Stimulated activated CD8-positive, alpha-beta memory T cell treated with anti-CD3 and anti-CD28 coated beads, Interleukin-12 subunit alpha, Interleukin-12 subunit beta, amount 100 ng/mL, for 1 hour (primary cell): Measurements from ENCODE around the gene PTPN14.
A peak's percentile ranks its signal among the peaks of the same experiment; 100 is the strongest.

Experiments used
- DNase-seq: peaks from one replicate; pipeline ENCODE4 v3.0.0-alpha.2; 2020; ENCODE audit warnings: low read depth

Gene PTPN14

DNA sequence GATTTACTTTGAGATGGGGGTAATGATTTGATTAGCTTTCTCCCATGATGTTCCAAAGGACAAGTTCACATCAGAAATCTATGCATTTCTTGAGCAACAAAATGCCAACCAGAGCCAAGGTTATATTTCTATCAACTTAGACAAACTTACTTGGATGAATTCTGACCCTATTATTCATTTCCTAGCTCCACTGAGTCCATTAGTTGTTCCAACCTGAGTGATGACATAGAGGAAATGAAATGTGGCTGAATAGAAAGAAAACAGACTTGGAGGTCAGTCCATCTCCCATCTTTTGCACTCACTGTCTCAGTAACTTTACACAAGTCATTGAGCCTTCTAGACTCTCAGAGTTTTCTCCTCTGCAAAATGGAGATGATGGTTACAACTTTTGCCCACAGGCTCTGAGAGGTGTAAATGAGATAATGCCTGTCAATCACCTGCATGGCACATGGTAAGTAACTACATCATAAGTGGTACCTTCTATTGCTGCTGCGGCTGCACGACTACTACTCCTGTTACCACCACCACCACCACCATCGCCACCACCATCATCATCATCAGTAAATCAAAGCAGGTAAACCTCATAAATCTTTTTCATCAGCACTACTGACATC is 98.2 kb downstream of the PTPN14 start:
- DNase-seq: no peak

DNA sequence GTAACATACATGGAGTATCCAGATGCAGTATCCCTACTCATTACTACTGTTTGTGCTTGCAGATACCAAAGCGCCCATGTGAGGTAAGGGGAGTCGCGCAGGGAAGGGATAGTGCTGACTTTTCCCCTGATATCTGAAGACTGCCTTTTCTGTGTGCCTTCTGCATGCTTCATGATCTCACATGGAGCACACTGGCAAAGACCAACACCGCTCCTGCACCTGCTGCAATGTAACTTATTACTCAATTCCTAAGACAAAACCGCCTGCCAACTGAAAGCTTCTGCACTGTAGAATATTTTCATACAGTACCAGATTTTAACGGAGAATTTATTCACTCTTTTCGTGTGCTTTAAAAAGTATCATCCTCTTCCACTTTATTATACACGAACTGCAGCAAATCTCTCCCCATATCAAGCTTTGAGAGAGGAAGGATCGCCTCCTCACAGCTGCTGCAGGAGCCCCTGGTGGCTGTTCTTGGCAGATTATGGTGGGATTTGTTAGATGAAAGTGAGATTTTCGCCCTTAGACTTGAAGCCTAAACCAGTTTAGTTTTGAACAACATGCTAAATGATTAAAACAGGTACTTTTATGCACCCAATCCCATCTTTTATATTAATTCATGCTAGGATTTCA is 99.1 kb downstream of the PTPN14 start:
- DNase-seq: no peak

DNA sequence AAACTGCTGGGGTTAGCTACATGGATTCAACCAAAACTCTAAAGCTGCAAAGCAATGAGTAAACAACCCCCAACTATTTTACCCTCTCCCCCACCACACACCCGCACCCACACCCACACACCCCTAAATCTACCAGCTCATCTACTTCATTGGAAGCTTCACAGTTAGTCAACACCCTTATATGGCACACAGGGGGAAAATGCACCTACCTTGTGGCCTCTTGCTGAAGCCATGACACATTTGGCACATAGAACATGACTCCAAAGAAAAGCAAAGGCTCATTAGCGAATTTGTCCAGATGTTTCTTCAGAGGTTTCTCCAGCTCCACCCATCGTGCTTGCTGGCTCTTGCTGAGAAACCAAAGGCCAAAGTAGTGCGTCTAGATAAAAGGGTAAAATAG is 99.8 kb downstream of the PTPN14 start:
- DNase-seq: no peak

DNA sequence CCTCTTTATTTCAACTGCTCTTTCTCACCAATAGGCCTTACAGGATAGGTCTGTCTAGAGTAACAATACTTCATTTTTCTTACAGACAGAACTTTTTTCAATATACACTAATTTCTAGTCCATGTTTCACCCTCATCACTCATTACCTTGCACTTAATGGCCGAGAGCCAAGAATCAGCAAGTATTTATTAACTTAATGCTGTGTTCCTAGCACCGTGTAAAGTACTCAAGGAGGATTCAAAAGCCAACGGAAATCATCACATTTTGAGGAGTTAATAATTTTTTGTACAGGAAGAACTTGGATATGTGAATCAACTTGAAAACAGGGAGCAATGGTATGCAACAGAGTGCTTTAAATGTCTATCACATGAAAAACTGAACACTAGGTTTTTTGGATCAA is 102.0 kb downstream of the PTPN14 start:
- DNase-seq: no peak

DNA sequence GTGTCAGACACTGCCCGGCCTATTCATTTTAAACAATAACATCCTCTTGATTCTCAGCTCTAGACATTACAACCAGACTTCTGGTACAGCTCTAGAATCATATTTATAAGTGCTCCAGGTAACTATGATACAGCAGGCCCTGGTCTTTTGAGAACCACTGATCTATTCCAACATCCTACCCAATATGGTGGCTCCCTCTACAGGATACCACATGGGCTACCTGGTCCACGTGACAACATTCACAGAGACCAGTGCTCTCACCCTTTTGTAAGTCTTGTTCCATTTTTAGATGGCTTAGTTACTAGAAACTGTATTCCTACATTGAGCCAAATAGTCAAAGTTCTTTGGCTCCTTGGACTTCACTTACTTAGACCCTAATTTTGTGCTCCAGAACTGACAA is 102.9 kb downstream of the PTPN14 start:
- DNase-seq: no peak

DNA sequence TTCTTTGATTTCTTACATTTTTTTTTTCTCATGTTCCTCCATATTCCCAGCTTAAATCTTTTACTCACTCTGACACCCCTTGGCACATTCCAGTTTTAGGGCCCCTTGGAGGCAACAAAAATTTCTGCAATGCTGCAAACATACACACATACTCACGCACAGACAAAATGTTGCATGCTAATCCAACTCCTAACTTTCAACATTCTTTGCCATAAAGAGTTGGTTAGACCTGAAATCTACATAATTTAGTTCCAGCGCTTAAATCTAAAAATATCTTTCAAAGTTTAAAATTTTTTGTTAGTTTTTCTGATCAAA is 103.9 kb downstream of the PTPN14 start:
- DNase-seq: no peak

DNA sequence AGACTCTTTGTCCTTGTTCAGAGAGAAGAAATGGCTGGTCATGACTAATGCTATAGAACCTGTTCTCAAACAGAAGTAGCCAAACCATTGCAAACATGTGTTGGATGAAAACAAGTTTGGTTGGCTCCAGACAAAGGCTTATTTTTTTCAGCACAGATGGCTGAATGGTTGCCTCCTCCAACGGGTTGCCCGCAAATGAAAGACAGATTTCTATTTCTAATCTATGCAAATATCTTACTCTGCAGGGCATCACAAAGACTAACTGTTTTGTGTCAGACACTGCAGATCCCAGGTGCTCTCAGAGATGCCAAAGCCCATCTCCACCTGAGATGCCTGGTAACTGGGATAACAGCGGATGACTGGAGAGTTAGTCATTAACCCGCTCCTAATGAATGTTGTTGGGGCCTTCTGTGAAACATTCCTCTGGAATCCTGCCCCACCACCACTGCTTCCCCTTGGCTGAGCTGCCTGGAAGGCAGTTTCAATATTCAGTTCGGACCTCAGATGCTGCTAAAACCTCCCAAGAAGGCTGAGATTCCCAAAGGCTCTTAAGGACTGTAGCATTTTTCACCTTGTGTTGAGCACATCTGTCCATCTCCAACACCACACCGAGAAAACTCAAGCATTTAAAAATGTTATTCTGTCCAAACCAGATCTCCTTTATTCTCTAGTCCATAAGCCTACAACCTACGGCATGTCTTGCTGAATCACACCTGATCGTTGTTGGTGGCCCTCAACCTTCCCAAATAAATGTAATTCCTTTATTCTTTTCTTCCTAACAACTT is 104.4 kb downstream of the PTPN14 start:
- DNase-seq: no peak

DNA sequence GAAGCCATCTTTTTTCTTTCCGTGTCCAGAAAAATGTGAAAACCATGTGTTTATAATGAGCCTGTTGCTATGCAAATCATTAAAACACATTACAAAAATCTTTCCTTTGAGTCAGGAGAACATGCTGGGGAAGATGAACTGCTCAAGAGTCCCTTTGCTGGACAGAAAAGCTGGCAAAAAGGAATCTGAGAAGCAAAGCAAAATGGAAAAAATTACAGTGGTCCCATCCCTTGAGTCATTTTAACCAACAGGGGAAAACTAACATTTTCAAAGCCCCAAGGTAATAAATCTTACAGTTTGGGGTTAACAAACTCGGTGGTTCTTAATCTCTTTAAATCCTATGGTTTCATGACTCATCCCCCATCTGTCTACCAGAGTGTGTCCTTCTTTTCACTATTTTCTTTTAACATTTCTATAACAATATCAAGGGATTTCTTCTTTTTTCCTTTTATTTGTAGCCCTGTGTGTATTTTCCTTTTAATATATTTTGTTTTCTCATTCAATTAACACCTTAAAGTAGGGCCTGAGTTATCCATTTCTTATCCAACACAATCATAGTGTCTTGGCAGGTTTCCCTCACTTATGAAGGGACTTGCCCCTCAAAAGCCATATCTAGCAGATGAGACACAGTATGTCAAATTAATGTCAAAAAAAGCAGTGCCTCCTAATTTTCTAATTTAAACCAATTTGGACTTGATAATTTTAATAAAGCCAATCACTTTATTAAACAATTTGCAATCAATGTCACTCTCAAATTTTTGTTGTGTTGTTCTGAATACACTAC is 105.4 kb downstream of the PTPN14 start:
- DNase-seq: no peak

DNA sequence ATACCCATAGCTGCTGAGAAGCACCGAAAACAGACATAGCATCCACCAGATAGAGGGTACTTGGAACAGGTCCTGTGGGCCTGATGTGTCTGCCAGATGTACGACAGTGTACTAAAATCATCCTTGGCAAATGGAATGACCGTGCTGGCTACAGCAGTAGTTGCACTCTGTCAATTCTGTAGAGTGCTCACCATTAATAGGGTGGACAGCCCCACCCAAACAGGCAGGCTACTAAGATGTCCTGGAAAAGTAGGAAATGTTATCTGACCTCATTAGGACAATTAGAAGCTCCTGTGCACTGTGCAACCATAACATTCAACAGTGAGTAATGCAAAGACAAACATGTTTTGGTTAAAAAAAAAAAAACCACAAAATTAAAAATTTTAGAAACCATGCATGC is 106.2 kb downstream of the PTPN14 start:
- no peak for DNase-seq

DNA sequence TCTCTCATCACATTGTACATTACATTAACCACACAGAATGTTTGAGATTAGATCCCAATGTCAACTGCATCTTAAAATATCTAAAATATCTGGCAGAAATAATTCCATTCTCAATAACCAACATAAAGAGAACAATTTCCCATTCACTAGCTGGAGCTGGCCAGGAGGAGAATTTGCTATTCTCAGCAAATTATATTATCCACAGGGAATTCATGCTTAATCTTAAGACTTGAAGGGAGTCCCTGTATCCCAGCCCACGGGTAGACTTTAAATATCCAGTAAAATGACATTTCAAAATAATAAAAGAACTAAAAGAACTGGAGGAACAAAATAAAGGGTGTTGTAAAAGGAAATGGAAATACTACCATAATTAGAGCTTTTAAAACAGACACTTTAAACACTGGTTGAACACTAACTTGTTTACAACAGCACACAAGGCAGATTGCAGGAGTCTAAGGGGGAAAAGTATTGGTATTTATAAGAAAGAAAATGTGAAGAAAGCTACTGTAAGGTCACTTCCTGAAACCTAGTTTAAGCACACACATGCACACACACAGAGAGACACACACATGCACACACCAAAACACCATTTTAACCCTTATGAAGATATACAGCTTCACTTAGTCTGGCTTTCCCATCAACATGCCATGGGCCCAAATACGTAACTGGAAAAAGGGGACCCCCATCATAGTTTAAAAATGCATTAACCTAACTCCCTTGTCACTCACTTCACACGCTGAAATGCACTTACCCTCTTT is 107.0 kb downstream of the PTPN14 start:
- DNase-seq: no peak

DNA sequence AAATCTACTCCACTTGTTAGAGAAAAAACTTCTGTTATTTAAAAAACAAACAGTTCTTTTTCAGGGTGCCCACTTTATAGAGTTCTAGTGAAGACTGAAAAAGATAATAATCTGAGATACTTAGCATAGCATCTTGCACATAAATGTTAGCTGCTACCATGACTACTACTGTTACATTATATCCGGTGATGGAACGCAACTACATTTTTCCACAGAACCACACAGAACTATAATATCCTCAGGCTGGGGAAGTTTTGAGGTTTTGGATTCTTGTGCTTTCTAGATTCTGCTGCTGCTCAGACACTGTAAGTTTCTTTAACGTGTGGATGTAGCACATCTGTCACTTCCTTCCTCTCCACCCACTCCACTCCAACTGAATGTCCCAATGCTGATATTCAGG is 110.3 kb downstream of the PTPN14 start:
- no peak for DNase-seq

DNA sequence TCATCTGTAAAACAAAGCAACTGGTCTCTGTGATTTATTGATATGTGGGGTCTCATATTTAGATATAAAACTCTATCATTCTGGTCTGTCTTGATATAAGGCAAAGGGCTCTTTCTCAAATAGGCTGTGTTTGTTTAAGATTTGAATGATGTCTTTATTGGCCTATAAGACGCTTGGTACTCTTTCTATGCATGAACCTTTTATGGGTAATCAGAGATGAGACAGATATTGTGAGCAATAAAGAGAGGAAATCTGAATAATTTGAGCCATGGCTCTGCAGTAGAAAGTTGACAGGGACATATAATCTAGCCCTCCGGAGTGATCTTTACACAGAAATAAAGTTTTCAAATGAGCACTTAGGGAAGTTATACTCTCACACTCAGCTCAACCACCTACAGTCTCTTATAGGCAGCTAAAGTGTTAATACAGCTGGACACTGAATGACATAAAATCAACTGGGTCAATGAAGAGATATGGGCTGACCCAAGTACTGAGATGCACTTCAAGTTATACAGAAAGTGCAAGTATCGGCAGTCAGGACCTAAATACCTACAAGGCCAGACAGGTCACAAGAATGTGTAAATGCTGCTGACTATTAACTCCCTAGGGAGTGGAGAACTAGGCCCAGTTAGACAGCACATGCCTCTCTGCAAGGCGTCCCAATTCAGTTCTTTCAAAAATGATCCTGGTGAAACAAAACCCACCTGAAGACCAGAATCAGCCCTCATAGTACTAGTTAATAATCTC is 111.0 kb downstream of the PTPN14 start:
- no peak for DNase-seq

DNA sequence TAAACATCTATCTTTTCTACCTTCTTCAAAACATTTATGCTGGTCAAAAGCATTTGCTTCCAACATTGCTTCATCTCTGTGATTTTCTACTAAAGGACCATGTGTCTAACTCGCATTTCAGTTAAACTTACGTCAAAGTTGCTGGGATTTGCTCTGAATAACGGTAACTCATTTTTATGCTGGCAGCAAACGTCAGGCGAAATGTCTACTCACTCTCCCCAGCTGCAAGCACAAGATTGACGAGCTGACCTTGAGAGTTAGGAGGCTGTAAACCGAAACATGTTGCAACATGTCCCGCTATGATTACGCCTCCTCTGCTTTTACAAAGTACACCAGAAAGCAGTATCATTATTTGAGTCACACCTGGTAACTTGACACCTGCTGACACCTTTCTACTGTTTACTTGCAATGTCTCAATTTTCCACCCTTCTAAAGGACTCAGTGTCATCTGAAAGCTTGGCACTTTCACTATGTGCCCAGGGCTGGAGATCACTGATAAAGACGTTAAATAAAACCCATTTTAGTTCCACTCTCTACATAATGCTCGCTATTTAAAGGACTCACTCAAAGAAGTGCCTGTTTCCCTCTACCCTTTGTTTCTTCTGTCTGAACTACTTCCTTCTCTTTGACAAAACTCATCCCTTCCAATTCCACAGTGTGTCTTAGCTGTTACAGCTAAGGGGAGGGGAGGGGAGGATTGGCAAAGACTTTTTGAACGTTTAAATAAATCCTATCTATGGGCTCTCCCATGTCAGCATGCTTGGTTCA is 111.9 kb downstream of the PTPN14 start:
- no peak for DNase-seq

DNA sequence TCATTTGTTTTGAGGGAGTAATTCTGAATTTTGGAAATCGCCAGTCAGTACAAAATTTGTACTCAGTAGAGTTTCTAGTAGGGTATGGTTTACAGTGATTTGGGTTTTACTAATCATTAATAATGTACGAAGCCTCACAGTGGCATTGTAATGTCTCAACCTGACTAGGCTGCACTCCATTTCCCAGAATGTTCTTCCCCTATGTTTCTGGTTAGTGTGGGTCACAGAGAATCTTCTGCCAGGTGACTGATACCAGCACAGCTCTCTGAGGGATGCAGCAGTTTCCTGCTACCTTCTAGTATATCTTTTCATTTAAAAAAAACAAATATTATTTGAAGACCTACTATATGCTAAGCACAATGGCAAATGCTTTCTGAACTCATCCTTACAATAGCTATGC is 112.9 kb downstream of the PTPN14 start:
- DNase-seq: no peak

DNA sequence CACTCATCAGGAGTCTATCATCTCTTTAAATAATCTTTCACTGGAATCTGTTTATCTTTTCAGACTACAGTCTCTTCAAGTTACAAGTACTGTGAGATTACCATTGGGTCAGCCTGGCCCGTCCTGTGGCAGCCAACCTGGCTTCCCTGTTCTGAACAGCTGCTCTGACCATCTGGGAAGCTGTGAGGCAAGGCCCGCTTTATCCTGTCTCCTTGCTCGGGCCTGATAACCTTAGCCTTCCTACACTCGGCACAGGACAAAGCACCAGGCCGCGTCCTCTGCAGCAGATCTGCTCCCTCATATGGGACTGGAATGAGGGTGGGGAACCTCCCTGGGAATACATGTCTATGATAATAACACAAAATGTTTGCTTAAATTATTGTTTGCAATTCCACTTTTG is 113.3 kb downstream of the PTPN14 start:
- DNase-seq: no peak

DNA sequence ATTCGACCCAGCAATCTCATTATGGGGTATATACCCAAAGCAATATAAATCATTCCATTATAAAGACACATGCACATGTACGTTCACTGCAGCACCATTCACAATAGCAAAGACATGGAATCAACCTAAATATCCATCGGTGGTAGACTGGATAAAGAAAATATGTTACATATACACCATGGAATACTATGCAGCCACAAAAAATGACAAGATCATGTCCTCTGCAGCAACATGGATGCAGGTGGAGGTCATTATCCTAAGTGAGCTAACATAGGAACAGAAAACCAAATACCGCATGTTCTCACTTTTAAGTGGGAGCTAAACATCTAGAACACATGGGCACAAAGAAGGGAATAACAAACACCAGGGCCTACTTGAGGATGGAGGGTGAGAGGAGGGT is 115.5 kb downstream of the PTPN14 start:
- no peak for DNase-seq

DNA sequence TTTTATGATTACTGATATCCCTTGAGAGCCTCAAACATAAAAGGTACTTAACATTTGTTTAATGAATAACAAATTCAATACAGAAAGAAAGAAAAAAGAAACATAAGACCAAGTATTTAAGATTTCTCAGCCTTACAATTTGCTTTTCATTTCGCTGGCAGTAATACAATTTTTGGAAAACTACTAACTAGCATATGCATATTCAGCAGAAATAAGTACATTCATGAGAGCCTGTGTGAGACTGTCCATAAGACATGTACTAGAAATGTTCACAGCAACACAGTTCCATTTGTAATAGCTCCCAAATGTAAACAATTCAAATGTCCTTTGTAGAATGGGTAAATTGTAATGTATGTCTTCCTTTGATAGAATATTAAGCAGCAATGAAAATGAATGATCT is 119.2 kb downstream of the PTPN14 start:
- no peak for DNase-seq

DNA sequence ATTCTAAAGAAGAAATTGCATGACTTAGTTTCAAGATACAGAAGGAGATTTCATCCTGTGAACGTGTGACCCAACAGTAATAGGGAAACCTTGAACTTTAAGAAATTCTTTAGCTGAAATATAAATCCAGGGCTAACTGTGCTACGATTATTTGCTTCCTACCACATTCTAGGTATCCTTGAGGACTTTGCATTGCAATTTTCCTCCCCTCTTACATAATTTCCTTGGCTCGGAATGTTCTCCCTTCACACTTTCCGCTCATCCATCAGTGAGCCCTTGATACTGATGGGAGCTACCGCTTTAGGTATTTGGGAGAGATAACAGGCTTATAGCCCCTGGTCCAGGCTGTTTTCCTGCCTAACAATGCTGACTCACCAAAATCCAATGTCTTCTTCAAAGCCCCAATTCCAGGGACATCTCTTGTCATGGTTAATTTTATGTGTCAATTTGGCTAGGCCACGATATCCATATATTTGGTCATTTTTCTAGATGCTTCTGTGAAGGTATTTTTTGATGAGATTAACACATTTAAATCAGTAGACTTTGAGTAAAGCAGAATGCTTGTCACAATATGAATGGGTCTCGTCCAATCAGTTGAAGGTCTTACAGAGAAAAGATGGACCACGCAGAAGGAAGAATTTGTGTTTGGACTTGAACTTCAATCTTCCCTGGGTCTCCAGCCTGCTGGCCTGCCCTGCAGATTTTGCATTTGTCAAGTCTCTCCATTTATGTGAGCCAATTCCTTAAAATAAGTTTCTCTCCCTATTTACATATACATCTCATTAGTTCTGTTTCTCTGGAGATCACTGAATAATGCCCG is 121.2 kb downstream of the PTPN14 start:
- no peak for DNase-seq

DNA sequence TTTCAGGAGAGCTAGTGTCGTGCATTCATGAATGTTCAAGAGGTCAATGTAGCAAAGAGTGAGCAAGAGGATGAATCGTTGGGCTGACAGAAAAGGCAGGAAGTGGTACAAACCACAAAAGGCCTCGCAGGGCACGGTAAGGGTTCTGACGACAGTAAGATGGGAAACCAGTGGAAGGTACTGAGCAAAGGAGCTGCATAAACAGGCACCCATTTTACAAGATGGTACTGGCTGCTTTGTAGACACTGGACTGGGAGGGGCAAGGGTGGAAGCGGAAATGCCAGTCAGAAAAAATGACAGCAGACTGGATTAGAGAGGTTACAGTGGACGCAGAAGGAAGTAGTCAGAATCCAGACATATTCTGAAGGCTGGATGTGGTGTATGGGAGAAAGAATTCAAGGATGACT is 123.5 kb downstream of the PTPN14 start:
- DNase-seq: peak; percentile 39

DNA sequence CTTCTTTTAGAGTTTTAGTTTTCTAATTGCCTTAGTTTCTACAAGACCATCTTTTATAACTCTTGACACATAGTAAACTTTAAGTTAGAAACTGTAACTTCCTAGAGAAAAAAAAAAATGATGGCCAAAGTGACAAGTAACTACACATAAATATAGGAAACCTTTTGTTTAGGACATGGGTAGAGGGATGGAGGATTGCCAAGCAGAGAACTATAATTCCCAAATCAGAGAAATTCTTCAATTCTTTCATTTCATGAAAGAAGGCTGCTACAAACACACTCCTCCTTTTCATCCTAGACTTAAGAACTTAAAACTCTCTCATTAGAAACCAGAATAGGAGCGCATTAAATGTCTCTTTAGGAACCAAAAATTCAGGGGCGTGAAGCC is 125.0 kb downstream of the PTPN14 start:
- DNase-seq: no peak
